GM21515 (cell line): Measurements from ENCODE around the gene PDCD2L.
A peak's percentile ranks its signal among the peaks of the same experiment; 100 is the strongest.
"Not testable (repeated sequence)": the region's sequence is repeated elsewhere in the genome, so short reads cannot be mapped to it uniquely, and the experiment has no call there.

Experiments used
- ATAC-seq: cut with Tn5 transposase; IDR thresholded peaks from one replicate; pipeline ENCODE4 v1.9.1; 2021; ENCODE audit not compliant: unreplicated experiment

Gene PDCD2L

DNA sequence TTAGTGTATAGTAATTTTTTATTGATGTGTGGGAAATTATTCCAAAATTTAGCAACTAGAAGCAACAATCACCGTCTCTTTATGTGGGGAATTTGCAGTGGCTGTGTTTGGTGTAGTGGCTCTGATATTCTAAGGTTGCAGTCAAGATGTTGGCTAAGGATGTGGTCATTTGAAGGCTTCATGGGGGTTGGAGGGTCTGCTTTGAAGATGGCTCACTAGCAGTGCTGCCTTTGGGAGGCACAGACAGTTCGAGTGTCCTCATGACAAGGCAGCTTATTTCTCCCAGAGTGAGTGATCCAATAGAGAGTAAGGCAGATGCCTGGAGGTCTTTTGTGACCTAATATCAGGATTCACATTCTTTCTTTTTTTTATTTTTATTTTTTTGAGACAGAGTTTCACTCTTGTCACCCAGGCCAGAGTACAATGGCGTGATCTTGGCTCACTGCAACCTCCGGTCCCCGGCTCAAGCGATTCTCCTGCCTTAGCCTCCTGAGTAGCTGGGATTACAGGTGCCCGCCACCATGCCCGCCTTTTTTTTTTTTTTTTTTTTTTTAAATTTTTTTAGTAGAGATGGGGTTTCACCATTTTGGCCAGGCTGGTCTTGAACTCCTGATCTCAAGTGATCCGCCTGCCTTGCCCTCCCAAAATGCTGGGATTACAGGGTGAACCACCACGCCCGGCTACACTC is 30.5 kb upstream of the PDCD2L start:
- ATAC-seq, result no peak

DNA sequence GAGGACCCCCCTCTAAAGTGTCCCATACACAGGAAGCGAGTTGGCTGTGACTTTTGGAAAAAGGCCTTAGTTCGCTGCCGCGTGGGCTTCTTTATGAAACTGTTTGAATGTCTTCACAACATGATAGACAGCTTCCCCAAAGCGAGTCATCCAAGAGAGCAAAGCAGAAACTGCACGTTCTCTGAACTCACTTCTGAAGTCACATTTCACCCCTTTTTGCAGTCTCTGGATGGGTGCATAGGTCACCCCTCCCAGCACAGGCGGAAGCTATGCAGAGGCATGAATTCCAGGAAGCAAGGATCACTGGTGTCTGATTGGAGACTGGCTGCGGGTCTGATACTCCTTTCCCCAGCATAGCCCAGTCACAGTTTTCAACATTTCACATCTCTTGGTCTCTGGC is 28.6 kb upstream of the PDCD2L start:
- no peak for ATAC-seq

DNA sequence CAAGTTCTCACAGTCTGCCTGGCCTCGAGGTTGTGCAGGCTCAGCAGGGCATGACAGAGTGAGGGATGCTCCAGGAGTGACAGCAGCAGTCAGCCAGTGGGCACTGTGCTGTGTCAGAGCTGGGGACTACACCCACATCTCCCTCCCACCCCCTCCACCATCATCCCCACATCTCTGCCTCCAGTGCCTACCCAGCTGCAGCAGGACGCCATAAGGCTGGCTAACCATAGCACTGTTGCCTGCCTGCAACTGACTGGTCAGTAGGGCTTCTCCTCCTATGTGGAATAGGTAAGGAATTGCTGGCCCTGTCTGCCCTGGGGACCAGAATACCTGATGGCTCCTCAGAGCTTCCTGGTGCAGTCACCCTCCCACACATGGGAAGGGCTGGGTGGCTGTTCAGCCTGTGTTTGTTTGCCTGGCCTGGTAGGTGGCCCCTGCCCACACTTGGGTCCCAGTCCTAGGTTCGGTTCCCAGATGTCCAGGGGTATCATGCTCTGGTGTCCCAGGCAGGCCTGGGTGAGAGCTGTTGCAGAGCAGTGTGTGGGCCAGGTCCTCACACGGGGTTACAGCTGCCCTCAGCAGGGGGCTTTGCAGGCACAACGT is 23.5 kb upstream of the PDCD2L start:
- no peak for ATAC-seq

DNA sequence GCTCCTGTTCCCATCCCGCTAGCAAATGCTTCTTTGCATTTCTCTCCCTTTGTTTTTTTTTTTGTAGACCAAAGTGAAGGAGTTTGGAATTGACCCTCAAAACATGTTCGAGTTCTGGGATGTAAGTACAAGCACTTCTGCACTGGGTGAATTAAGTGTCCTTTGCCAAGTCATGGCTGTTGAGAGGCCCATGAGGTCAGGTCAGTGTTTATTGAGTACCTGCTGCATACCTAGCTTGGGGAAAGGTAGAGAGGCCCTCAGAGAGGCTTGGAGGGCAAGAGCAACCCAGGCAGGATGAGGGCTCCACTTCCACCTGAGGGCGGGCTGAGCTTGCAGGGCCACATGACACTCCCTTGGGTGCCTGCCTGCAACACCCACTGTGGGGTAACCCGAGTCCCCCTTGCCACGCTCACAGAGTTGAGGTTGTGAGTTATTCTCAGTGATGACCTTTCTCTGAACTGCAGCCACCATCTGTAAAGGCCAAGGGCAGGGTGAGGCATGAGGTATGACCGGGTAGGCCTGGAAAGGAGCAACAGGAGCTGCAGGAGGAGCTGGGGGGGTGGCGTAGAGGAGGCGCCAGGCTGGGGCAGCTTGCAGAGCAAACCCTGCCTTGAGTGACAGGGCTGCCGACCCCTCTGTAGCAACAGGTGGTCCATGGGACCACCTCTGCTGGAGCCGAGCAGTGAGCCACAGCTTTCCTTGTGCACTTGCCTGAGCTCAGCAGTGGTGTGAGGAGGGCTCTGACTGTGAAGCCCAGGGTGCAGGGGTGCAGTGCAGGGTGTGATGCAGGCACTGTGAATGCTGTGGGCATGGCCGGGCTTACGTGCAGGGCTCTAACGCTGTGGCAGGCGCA is 22.6 kb upstream of the PDCD2L start:
- ATAC-seq, result no peak

DNA sequence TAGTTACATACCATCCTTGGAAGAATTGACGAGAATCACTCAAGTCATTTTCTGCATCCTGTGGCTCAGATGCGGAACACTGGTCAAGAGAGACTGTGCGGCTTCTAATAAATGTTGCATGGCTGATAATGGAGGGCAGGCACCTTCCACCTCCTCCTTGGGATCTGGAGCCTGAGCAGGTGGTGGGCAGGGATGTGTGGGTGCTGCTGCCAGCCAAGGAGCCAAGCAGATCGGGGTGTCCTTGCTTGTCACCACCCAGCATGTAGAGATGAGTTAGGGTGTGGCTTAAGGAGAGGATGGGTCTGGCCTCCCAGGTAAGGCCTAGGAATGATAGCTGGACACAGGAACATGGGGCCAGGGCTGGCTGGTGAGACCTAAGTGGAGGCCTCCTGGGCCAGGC is 21.7 kb upstream of the PDCD2L start:
- no peak for ATAC-seq

DNA sequence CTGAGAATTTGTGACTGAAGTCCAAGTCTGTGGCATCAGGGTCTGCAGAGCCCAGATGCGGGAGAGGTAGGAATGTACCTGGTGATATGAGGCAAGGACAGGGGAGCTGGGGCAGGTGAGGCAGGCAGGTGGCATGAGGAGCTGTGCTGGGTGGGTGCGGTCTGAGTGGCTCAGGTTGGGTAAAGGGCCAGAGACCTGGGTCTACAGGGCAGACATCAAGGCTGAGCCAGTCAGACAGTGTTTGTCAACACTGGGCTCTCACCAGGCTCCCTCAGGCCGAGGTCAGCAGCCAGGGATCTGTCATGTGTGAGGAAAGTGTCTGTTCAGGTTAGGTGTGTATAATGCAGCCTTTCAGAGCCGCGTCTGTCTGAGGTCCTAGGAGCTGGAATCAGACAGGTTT is 20.6 kb upstream of the PDCD2L start:
- no peak for ATAC-seq

DNA sequence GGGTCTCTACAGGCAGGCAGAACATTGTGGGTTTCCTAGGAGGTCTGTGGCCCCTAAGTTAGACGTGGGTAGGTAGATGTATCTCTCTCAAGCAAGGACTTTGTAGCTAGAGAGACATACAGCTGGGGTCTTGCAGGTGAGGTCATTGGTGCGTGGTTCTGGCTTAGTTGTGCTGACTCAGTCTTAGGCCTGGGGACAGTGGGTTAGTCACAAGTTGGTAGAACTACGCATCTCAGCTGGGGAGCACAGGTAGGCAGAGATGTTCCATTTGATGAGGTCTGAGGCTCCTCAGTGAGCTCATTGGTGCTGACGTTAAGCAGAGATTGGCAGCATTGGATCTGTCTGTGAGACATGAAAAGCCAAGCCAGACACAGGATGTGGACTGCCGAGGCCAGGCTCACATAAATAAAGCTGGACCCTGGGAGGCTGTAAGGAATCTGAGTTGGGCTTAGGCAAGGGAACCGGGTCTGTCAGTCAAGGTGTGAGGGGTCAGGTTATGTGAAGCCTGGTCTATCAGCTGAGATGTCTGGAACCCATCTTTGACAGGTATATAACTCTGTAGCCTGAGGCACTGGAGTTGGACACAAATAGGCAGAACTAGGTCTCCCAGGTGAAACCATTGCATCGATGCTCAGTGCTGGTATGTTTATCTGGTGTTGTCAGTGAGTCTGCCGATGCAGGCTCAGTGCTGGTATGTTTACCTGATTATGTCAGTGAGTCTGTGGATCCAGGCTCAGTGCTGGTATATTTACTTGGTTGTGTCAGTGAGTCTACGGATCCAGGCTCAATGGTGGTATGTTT is 17.4 kb upstream of the PDCD2L start:
- no peak for ATAC-seq

DNA sequence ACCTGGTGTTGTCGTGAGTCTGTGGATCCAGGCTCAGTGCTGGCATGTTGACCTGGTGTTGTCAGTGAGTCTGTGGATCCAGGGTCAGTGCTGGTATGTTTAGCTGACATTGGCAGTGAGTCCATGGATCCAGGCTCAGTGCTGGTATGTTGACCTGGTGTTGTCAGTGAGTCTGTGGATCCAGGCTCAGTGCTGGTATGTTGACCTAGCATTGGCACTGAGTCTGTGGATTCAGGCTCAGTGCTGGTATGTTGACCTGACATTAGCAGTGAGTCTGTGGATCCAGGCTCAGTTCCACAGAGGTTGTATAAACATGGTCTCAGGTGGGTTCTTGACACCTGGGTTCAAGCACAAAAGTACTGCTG is 16.8 kb upstream of the PDCD2L start:
- ATAC-seq, result no peak

DNA sequence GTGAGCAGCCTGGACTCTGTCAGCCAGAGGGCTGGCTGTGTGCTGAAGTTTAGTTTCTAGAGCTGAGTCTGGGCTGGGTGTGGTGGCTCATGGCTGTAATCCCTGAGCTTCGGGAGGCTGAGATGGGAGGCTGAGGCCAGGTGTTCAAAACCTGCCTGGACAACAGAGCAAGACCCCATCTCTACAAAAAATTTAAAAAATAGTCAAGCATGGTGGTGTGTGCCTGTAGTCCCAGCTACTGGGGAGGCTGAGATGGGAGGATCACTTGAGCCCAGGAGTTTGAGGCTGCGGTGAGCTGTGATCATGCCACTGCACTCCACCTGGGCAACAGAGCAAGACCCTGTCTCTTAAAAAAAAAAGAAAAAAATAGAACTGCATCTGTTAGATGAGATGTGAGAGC is 15.5 kb upstream of the PDCD2L start:
- ATAC-seq, result not testable (repeated sequence)

DNA sequence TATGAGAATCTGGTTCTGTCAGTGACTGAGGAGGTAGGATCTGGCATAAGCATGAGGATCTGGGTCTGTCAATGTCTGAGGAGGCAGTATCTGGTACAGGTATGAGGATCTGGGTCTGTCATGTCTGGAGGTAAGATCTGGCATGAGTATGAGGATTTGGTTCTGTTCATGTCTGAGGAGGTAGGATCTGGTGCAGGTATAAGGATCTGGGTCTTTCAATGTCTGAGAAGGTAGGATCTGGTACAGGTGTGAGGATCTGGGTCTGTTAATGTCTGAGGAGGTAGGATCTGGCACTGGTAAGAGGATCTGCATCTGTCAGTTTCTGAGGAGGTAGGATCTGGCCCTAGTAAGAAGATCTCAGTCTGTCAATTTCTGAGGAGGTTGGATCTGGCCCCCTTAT is 12.4 kb upstream of the PDCD2L start:
- ATAC-seq, result no peak

DNA sequence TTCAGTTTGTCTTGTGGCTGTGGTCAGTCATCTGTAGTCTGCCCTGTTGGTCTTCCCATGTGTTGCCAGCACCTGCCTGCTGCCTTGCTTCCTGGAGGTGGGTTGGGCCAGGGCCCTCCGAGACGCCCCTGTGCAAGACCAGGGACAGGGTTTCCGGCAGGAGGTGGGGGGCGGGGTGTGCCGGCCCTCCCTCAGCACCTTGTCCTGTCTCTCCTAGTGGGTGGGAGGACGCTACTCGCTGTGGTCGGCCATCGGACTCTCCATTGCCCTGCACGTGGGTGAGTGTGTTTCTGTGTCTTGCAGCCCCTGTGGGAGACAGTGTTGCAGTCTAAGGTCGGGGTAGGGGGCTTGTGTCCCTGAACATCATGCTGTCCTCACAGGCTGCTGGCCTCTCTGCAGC is 11.2 kb upstream of the PDCD2L start:
- ATAC-seq, result no peak

DNA sequence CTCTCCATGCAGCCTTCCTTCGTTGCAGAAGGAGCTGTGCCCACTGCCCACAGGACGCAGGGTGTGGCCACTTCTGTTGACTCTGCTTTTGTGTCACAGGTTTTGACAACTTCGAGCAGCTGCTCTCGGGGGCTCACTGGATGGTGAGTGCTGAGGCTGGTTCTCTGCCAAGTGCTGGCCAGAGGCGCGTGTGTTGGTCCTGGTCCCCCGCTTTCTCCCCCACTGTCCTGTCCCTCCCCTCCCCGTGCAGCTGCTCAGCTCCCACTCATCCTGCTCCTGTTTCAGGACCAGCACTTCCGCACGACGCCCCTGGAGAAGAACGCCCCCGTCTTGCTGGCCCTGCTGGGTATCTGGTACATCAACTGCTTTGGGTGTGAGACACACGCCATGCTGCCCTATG is 10.6 kb upstream of the PDCD2L start:
- ATAC-seq, result no peak

DNA sequence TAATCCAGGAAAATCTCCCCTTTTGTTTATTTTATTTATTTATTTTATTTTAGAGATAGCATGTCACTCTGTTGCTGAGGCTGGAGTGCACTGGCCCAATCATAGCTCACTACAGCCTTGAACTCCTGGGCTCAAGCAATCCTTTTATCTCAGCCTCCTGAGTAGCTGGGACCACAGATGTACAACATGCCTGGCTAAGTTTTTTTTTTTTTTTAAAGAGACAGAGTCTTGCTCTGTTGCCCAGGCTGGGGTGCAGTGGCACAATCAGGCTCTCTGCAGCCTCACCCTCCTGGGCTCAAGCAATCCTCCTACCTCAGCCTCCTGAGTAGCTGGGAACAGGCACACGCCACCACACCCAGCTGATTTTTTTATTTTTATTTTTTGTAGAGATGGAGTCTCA is 6.3 kb upstream of the PDCD2L start:
- no peak for ATAC-seq

DNA sequence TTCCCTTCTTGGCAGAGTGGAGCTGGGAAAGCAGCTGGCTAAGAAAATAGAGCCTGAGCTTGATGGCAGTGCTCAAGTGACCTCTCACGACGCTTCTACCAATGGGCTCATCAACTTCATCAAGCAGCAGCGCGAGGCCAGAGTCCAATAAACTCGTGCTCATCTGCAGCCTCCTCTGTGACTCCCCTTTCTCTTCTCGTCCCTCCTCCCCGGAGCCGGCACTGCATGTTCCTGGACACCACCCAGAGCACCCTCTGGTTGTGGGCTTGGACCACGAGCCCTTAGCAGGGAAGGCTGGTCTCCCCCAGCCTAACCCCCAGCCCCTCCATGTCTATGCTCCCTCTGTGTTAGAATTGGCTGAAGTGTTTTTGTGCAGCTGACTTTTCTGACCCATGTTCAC is 4.3 kb upstream of the PDCD2L start:
- no peak for ATAC-seq

DNA sequence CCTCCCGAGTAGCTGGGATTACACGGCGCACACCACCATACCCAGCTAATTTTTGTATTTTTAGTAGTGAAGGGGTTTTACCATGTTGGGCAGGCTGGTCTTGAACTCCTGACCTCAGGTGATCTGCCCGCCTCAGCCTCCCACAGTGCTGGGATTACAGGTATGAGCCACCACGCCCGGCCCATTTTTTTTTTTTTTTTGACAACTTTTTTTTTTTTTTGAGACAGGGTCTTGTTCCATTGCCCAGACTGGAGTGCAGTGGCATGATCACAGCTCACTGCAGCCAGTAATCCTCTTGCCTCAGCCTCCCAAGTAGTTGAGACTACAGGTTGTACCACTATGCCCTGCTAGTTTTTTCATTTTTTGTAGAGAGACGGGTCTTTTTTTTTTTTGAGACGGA is 3.4 kb upstream of the PDCD2L start:
- not testable (repeated sequence) for ATAC-seq

DNA sequence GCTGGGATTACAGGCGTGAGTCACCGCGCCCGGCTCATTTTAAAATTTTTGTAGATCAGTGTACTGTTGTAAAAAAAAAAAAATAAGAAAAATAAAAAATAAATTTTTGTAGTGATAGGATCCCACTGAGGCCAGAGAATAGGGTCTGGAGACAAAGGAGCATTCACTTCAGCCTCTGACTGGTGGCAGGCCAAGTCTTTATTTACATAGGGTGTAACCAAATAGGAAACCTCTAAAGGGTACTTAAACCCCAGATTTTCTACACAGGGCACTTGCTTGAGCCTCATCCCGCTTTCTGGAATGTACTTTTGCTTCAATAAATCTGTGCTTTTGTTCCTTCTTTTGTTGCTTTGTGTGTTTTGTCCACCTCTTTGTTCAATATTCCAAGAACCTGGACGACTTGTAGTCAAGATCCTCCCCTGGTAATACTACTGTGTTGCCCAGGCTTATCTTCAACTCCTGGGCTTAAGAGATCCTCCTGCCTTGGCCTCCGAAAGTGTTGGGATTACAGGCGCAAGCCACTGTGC is 2.1 kb upstream of the PDCD2L start:
- no peak for ATAC-seq

DNA sequence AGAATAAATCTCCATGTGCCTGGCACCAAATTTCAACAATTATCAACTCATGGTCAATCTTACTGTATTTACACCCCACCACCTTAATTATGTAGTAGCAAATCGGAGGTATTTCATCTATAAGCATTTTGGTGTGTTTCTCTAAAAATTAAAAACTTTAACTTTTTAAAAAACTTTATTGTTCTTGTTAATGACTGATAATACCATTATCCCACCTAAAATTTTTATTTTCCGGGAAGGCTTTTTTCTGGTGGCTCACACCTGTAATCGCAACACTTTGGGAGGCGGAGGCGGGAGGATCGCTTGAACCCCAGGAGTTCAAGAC is 453 bp upstream of the PDCD2L start:
- ATAC-seq, result peak; percentile 13

DNA sequence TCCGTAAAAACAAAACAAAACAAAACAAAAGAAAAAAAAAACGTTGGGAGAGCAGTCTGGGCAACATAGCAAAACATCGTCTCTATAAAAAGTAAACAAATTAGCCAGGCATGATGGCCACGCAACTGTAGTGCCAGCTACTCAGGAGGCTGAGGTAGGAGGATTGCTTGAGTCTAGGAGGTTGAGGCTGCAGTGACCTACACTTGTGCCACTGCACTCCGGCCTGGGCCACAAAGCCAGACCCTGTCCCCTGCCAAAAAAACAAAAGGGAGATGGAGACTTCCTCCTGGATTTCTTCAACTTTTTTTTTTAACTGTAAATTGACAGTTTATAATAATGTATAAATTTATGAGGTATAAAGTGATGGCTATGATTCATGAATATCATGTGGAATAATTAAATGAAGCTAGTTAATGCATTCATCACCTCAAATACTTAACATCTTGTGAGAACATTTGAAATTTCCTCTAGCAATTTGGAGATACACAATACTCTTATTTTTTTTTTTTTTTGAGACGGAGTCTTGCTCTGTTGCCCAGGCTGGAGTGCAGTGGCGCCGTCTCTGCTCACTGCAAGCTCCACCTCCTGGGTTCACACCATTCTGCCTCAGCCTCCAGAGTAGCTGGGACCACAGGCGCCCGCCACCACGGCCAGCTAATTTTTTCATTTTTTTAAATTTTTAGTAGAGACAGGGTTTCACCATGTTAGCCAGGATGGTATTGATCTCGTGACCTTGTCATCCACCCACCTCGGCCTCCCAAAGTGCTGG is 1.9 kb downstream of the PDCD2L start:
- ATAC-seq, result no peak

DNA sequence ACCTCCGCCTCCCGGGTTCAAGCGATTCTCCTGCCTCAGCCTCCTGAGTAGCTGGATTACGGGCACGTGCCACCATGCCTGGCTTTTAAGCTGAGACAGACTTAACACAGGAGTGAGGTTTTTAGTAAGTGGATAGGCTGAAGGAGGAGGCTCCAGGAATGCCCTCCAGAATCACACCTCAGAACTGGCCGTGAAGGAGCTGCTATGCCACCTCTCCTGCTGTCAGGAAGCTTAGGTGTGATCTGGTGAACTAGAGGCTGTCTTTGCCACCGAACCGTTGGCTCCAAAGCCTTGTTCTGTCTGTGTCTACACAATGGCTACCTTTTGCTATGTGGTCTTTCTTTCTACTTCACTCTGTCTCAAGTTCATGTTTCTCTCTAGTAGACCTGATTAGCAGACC is 4.2 kb downstream of the PDCD2L start:
- ATAC-seq, result no peak
